Transverse colon (tissue), 4 donors: ENCODE data around the gene TANK.

Experiments used
- POLR2AphosphoS5 ChIP-seq, 3 donors: sonication (generic); formaldehyde crosslinking; IDR thresholded peaks; one replicate each; pipeline ENCODE4 v1.6.1; 2016; ENCODE audit warnings: antibody characterized with exemption in 3 of 3
- TF ChIP-seq, protein P1 (sequence below), 5 experiments: fragments of 200-600 bp in 3 of 5; fragments of 450-650 bp in 2 of 5; sonication (generic) in 3 of 5; IDR thresholded peaks; 1 replicate in 2 of 5; 2 replicates in 3 of 5; pipeline ENCODE4 v1.5.1; 2016 to 2017; ENCODE audit warnings: antibody characterized with exemption in 5 of 5, inconsistent platforms in 3 of 5, mild to moderate bottlenecking in 2 of 5, moderate library complexity in 1 of 5

GRCh38 chr2:161158882-161159281, 1.3 kb upstream of the TANK start:
- TF ChIP-seq, protein P1, sequence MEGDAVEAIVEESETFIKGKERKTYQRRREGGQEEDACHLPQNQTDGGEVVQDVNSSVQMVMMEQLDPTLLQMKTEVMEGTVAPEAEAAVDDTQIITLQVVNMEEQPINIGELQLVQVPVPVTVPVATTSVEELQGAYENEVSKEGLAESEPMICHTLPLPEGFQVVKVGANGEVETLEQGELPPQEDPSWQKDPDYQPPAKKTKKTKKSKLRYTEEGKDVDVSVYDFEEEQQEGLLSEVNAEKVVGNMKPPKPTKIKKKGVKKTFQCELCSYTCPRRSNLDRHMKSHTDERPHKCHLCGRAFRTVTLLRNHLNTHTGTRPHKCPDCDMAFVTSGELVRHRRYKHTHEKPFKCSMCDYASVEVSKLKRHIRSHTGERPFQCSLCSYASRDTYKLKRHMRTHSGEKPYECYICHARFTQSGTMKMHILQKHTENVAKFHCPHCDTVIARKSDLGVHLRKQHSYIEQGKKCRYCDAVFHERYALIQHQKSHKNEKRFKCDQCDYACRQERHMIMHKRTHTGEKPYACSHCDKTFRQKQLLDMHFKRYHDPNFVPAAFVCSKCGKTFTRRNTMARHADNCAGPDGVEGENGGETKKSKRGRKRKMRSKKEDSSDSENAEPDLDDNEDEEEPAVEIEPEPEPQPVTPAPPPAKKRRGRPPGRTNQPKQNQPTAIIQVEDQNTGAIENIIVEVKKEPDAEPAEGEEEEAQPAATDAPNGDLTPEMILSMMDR (IDR thresholded peaks at IDR 0.05), result no peak
- TF ChIP-seq POLR2AphosphoS5 (IDR thresholded peaks at IDR 0.05), result no peak
